ENCODE data around the gene CROCC. TPM values are rescaled to one million over a fixed set of nuclear protein-coding genes. Genes with fewer than 3 reads are reported as not detected.
"Not testable (repeated sequence)": the region's sequence is repeated elsewhere in the genome, so short reads cannot be mapped to it uniquely, and the experiment has no call there.

The CROCC gene
- total and polyA plus RNA-seq, 9 of the 15 experiments (the other 6 are each of a cell fraction or from before 2014, with no cell fraction given), result 0.17 to 15.4 (median 7.6) TPM

DNA sequence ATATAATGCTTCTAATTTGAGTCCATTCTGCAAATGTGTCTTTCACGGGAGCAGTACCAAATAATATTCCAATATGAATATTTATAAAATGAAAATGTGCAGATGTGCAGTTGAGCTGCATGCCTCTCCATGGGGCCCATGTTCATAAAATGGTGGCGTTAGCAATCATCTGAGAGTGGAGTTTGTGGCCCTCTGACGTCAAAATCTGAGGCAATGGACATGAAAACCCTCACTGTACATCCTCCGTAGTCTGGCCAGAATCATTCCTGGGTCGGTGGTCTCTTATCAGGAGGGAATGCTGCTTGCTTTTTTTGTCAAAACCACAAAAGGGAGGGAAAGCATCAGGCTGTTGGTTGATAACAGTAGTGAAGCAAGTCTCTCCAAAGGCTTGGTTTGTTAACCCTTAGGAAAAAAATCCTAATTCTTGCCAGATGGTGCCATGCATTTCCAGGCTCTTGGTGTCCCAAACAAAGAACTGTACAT lies 31.2 kb upstream of the CROCC start (continued):
- peak; percentile 66 for TF ChIP-seq MEF2D (tag; conservative IDR thresholded peaks at IDR 0.05; ENCODE audit: low read depth)
- TF ChIP-seq TEAD1 (CRISPR knock-in tag; IDR thresholded peaks at IDR 0.05), result peak in 1 of 2 experiments; percentile 93; a peak in 2 of 4 replicates
- peak; percentile 88; the same call in 1 of the 2 replicates for TF ChIP-seq SMARCE1 (IDR thresholded peaks at IDR 0.05)
- TF ChIP-seq ZNF134 (CRISPR knock-in tag; conservative IDR thresholded peaks at IDR 0.05), result 0 out of 2 replicates have a peak, but pooled peaks have one; percentile 26

DNA sequence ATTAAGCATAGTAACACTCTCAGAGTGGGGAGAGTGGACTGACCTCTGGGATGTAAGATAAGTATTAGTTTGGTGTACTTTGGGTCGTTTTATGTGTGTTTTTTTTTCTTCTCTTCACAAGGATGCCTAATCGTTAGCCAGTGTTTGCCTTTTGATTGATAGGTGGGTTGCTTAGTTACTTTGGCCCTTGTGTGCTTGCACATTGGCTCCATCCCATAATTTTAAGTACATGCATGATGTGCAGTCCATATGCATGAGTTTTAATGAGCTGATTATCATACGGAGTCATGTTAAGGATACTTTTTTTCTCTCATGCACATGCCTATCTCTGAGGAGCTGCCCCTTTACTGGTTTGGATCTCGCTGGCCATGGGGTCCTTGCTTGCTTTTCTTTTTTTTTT lies 30.7 kb upstream of the CROCC start:
- H4K20me1 ChIP-seq (replicated peaks; ENCODE audit: control insufficient read depth, insufficient read depth, low read length); in situ Hi-C loops (cut with MboI); BruUV-seq (replicated peaks); H3K27ac ChIP-seq (ENCODE audit: extremely low read depth, low read depth, low read length); DNase-seq (ENCODE audit: extremely low read depth in 1 of 4, low spot score in 3 of 4); H3K79me2 ChIP-seq (ENCODE audit: control insufficient read depth, insufficient read depth, low read length); intact Hi-C loops (cut with micrococcal nuclease); H3K9me1 ChIP-seq (ENCODE audit: control insufficient read depth, insufficient read depth, low read length); CTCF ChIA-PET (ENCODE audit: low intra/inter-chr PET ratio); H3K4me2 ChIP-seq (ENCODE audit: insufficient read depth, low read length); FAIRE-seq; H3K9ac ChIP-seq (ENCODE audit: insufficient read depth in 1 of 2, low read depth in 2 of 2, low read length in 2 of 2); H3K27me3 ChIP-seq (ENCODE audit: control insufficient read depth in 2 of 2, insufficient read depth in 2 of 2, low read length in 2 of 2); H3K9me3 ChIP-seq (replicated peaks; ENCODE audit: control insufficient read depth, insufficient read depth, low read depth, low read length); H2AFZ ChIP-seq (ENCODE audit: low read depth, low read length); H3K4me3 ChIP-seq; H3K36me3 ChIP-seq (ENCODE audit: control insufficient read depth, insufficient read depth, low read length): not testable (repeated sequence)
- H3K4me1 ChIP-seq (replicated peaks in 1 of 2; ENCODE audit: control insufficient read depth in 2 of 2, insufficient read depth in 2 of 2, low read length in 2 of 2), result peaks cover 9 to 17% of the 10 kb centered on the region in 2 experiments
- ATAC-seq, result peak; percentile 31
- WGBS (ENCODE audit: insufficient coverage, low coverage, missing lambda C conversion rate), result 8% methylated on average over 4 of the region's 4 CpGs
- TF ChIP-seq RFX1 (IDR thresholded peaks at IDR 0.05), result 0 out of 2 replicates have a peak, but pooled peaks have one; percentile 22
- TF ChIP-seq, protein P1, sequence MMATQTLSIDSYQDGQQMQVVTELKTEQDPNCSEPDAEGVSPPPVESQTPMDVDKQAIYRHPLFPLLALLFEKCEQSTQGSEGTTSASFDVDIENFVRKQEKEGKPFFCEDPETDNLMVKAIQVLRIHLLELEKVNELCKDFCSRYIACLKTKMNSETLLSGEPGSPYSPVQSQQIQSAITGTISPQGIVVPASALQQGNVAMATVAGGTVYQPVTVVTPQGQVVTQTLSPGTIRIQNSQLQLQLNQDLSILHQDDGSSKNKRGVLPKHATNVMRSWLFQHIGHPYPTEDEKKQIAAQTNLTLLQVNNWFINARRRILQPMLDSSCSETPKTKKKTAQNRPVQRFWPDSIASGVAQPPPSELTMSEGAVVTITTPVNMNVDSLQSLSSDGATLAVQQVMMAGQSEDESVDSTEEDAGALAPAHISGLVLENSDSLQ (IDR thresholded peaks at IDR 0.05), result peak; percentile 77
- POLR2A ChIA-PET, result interaction anchor here (1.3 kb wide), 1 partner anchor 15 kb away, joined by 8 read pairs; no protein-coding TSS in a partner anchor
